HG02642 (cell line): ENCODE results near the gene C1QTNF5.
"Not testable (repeated sequence)": the region's sequence is repeated elsewhere in the genome, so short reads cannot be mapped to it uniquely, and the experiment has no call there.

Experiments used
- ATAC-seq: cut with Tn5 transposase; IDR thresholded peaks from one replicate; pipeline ENCODE4 v1.9.1; 2021; ENCODE audit warnings: mild to moderate bottlenecking; ENCODE audit not compliant: unreplicated experiment, poor library complexity

The C1QTNF5 gene

DNA sequence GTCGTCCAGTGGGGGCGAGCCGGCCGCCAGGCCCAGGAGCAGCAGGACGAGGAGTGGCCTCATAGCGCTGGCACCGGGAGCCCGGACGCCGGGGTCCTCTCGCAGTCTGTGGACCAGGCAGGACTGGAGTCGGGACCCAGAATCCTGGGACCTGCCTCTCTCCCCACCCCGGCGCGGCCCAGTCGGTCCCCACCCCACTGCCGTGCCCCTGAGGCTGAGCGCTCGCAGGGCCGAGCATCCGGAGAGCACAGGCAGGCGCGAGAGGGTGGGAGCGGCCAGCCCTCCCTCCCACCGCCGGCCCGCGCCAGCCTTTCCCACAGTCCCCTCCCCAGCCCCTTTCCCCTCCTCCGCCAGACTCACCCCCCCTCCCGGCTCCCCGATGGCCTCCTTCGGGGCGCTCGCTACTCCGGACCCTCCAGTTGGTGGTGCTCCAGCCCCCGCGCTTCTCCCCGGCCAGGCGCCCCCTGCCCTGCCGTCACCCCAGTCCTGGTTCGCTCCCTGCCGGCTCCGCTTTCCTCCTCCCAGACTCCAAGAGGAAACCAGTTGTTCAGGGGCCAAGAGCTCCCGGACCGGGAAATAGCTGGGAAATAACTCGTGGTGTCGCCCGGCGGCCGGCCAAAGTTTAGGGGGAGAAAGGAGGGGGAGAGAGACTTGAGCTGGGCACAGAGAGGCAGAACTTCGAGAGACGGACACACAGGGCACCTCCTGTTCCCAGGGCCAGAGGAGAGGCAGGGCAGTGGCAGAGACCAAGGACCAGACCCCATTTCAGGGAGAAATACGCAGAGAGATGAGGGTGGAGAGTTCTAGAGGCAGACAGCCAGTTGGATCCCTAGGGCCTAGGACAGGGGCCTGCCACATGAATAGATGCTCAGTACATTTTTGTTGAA is at the start of gene C1QTNF5:
Gene C1QTNF5, minus strand, starts transcription at position 549 of the 887 bp plus-strand sequence. Its CDS starts 486 bp downstream, at position 63.
- ATAC-seq, result no peak

DNA sequence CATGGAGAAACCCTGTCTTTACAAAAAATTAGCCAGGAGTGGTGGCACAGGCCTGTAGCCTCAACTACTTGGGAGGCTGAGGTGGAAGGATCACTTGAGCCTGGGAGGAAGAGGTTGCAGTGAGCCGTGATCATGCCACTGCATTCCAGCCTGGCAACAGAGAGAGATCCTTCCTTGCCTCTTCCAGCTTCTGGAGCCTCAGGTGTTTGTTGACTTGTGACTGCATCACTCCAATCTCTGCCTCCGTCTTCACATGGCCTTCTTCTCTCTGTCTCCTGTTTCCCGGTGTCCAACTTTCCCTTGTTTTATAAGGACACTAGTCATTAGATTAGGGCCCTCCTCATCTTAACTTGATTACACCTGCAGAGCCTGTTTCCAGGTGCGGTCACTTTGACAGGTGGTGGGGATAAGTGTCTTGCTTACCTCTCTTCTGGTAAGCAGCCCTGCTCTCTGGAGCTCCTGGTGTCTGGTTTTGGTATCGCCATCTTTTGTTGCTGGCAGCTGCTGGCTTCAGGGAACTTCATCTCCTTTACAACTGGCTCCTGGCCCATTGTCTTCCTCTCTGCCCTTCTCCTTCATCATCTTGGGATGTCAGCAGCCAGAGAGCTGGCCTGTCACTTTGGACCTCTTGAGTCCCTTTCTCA is 49.0 kb upstream of the C1QTNF5 start:
- no peak for ATAC-seq

GRCh38 chr11:119388103-119388502 is 47.4 kb upstream of the C1QTNF5 start:
- no peak for ATAC-seq

- no peak for ATAC-seq
Observed at GRCh38 chr11:119384332-119384731, 43.6 kb upstream of the C1QTNF5 start.

DNA sequence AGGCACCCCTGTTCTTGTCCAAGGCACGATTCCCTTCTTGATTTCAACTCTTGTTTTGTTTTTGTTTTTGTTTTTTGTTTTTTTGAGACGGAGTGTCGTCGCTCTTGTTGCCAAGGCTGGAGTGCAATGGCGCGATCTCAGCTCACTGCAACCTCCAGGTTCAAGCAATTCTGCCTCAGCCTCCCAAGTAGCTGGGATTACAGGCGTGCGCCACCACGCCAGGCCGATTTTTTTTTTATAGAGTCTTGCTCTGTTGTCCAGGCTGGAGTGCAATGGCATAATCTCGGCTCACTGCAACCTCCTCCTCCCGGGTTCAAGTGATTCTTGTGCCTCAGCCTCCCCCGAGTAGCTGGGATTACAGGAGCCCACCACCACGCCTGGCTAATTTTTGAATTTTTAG is 41.8 kb upstream of the C1QTNF5 start:
- not testable (repeated sequence) for ATAC-seq

DNA sequence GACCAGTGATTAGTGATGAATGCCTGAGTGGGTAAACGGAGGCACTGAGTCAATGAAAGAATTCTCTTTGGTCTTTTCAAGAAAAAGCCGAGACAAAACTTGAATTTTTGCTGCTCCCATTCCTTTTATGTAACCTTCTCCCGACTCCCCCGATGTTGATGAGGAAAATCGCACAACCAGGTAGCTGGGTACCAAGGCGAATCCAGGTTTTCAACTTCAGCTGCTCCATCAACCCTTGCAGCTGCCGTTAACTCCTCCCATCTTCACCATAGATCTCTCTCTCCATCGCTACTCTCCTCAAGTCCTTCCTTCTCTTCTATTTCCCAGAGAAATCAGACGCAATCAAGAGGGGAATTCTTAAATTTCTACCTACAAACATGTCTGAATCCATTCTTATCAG is 41.4 kb upstream of the C1QTNF5 start:
- ATAC-seq, result no peak

GRCh38 chr11:119381181-119381988 is 40.7 kb upstream of the C1QTNF5 start, which contains the start of gene USP2:
TSS of gene USP2 (minus strand) at chr11:119381690. CDS start at chr11:119373480, 8,210 bp downstream.
- ATAC-seq, result peak; percentile 98

DNA sequence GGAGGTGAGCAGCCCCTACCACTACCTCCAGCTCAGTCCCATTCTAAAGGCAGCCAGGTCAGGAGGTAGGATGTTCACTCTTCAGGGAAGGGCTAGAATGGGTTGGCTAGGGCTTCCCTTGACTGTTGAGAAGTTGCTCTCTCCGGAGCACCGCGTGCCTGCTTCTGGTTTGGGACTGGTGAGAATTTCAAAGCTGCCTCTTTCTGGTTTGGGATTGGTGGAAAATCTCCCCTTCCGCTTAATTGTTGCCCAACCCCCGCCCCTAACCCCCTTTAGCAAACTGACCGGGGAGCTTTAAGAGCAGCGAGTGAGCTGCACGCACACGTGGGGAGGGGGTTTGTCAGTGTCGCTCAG is 40.1 kb upstream of the C1QTNF5 start:
- no peak for ATAC-seq

- no peak for ATAC-seq
Observed at GRCh38 chr11:119380160-119380826, 39.6 kb upstream of the C1QTNF5 start.

DNA sequence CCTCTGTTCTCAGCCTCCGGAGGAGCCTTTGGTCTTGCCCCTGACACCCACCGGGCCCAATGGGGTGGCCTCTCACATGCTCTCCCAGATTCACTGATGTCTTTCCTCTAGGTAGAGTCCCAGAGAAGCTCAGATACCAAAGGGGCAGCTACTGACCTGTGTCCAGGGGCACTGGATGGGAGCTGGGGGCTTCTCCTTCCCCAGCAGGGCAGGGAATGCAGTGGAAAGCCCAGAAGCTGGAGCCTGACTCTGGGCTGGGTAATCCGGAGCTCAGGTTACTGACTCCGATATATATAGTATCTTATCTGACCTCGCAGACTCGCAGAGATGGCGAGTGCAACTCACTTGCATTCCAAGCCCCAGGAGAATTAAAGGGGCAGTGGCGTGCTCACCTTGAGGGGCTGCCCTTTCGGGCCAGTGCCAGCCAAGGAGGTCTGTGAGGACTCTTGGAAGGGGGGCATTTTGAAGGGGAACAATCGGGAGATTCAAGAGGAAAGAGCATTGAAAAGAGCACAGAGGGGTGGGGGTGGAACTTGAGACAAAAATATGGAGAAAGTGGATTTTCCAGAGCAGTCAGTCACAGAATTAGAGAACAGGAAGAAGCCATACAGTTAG is 38.3 kb upstream of the C1QTNF5 start:
- ATAC-seq, result no peak

- no peak for ATAC-seq
Observed at GRCh38 chr11:119377961-119378667, 37.4 kb upstream of the C1QTNF5 start.

DNA sequence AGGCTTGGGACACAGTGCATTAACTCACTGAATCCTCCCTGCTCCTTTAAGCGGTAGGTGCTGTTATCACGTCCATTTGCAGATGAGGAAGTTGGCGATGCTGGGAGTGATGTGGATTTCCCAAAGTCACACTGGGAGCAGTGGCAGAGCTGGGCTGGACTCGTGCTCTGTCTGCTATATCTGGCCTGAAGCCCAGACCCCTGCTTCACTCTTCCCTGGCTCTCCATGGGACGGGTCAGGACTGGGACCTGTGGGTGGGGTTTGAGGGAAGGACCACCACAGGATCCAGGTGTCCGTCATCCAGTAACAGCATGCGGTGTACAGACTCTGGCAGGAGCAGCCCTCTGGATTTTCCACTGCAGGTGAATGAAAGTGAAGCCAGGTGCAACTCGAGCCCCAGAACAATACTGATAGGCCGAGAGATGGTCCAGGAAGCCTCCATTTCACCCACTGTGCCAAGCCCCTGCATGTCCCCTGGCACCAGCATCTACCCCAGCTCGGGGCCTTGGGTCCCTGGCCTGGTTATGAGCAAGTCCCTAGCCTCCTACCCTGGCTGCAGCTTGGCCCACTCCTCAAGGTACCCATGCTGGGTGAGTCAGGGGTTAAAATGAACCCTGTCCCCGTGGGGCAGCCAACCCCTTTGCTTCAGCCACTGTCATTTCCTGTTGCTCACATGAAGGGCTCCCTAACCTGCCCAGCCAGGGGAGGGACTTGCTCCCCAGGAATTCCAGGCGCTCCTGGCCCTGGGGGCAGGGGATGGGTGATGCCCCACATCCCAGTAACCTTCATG is 36.6 kb upstream of the C1QTNF5 start:
- ATAC-seq, result no peak

GRCh38 chr11:119376197-119376847 is 35.6 kb upstream of the C1QTNF5 start:
- ATAC-seq, result no peak

DNA sequence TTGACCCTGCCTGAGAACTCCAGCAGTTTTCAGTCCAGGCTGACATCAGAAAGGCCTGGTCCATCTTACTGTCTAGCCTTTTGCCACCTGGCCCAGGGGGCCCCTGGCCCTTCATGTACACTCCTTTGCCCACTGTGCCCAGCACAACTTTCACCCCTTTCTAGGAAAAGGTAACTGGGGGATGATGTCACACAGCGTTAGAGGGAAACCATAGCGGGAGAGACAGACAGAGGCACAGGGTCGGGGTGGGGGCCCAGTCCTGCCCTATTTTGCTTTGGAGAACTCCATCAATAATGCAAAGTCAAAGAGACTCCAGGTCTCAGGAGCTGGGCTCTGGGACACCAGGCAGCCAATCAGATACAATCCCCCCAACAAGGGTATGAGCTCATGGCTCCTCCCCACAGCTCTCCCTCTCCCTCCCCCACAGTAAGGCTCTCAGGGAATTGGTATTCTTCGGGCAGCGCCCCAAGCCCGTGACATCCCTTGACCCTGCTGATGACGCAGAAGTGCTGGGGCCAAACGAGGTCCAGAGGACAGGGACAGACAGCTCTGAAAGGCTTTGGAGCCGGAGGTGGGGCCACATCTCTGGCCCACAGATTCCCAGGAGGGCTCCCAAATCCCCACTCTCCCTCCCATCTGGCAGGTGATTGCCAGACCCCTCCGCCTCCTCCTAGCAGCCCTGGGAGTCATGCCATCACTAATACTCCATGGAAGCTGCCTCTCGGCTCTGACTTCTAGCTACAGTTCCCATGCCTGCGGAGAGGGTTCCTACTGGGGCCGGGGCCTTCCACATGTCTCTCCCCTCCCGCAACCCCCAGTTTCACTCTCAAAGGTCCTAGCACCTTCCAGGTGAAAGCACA is 34.9 kb upstream of the C1QTNF5 start:
- ATAC-seq, result no peak

DNA sequence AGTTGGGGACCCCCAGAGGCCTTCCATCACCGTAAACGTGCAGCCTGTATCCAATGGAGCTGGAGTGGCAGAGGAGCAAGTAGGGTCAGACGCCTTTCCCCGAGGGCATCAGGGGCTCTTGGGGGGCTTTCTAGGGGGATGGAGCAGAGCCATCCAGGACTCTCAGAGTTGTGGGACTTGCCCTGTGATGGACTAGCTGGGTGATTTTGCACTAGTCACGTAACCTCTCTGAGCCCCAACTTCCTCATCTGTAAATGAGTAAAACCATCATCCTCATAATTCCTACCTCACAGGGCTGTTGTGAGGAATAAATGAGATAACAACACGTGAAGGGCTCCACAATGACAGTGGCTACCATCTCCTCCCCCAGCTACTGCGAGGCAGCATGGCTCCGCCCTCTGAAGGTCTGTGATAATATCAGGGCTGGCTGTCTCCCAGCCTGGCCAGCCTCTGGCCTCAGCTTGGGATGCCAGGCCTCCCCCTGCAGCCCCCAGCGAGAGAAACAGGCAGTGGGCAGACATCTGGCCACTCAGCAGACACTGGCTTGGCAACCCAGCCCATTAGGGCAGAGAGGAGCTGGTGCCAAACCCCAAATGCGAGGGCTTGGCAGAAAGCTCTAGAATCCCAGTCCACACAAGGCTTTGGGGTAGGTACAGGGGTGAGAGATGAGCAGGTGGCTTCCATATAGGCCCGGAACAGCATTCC is 34.1 kb upstream of the C1QTNF5 start:
- no peak for ATAC-seq

DNA sequence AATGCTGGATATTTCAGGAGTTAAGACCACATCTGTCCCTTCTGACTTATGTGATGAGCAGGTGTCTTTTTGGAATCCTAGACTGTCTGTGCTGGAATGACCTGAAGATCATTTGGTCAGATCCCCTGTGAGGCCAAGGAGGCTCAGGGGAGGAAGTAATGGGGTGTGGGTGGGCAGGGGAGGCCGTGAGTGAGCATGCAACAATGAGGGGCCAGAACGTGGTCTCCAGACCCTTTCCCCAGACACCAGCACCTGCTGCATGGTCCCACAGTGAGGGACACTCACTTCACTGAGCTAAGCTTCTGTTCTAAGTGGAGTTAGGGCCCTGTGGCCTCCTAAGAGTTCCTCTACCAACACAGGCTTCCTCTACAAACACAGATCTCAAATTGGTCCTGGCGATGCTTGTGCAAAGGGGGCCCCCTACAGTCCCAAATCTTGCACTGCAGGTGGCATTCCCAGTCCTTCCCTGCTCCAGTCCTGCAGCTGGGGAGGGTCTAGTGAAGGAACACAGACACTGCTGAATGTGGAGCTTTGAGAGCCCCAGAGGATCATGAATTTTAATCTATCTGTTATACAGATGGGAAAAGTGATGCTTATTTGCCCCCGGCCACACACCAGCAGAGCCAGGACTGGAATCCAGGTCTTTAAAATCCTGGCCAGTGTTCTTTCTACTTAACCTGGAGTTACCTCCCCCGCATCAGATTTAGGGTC is 33.4 kb upstream of the C1QTNF5 start:
- no peak for ATAC-seq
